AG04450 (cell line): Measurements from ENCODE around the gene RAB3IL1. TPM values are rescaled to one million over a fixed set of nuclear protein-coding genes. Genes with fewer than 3 reads are reported as not detected.

Experiments
- CTCF ChIA-PET: fragments of 300-600, 350-600 bp; formaldehyde crosslinking; extraction: SDS; loops from one replicate; lab custom pipeline; 2022; ENCODE audit warnings: antibody characterized with exemption, inconsistent platforms; lab: Charles Lee
- POLR2A ChIA-PET: fragments of 350-600 bp; formaldehyde crosslinking; extraction: SDS; loops from one replicate; lab custom pipeline; 2021; ENCODE audit warnings: antibody characterized with exemption, inconsistent platforms; lab: Yijun Ruan, JAX
- DNase-seq: peaks from one replicate; pipeline ENCODE4 v3.0.0-alpha.2; 2011; ENCODE audit warnings: low read depth, low spot score
- H3K27ac ChIP-seq: one replicate; pipeline ENCODE4 v1.5.1; 2012; ENCODE audit warnings: low read depth, low read length, control low read depth
- H3K27me3 ChIP-seq: one replicate; pipeline ENCODE4 v1.6.0; 2012; ENCODE audit warnings: low read length; ENCODE audit not compliant: control insufficient read depth, insufficient read depth
- H3K4me3 ChIP-seq: 2 replicates; pipeline ENCODE4 v1.5.1; 2011; ENCODE audit warnings: mild to moderate bottlenecking, low read depth, low read length, control low read depth
- H3K9me3 ChIP-seq: 2 replicates; pipeline ENCODE4 v1.5.1; 2012; ENCODE audit warnings: low read length; ENCODE audit not compliant: control insufficient read depth, insufficient read depth
- polyA plus RNA-seq: library from polyadenylated mRNA; depleted of rRNA; stranded (reverse); fragments of >200 nt; gene quantifications from 2 replicates; pipeline ENCODE4 v1.2.3, GENCODE V29; 2011
- TF ChIP-seq, protein P1 (sequence below): IDR thresholded peaks from 2 replicates; pipeline ENCODE4 v1.5.1; 2011; ENCODE audit warnings: low read depth, low read length, control low read depth, inconsistent platforms

RAB3IL1 gene
- polyA plus RNA-seq, 1 experiment, result 2.7 TPM

DNA sequence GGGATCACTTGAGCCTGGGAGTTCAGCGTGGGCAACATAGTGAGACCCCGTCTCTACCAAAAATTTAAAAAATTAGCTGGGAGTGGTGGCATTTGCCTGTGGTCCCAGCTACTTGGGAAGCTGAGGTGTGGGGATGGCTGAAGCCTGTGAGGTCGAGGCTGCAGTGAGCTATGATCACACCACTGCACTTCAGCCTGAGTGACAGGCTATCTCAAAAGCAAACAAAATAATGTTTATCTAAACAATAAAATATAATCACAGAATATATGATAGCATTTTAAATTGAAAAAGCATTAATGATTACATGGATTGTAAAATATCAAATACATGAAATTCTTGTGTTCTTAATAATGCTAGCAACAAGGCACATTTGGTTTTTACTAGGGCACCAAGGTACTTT lies 35.5 kb upstream of the RAB3IL1 start:
- Histone ChIP-seq H3K4me3 (no peak overlapping the region), H3K9me3 (peaks cover 4% of the 10 kb centered on the region; the same call in 1 of the 2 replicates), H3K27me3 (no peaks in the 10 kb centered on the region), H3K27ac (no peak overlapping the region)
- CTCF ChIA-PET, result interaction anchor here (1.0 to 1.8 kb wide), 5 partner anchors 54 to 155 kb away, joined by 3 to 10 read pairs (median 4); no protein-coding TSS in a partner anchor
- POLR2A ChIA-PET, result interaction anchor here (2.0 kb wide), 1 partner anchor 15 kb away, joined by 6 read pairs; the partner anchor contains the start of gene FTH1
- TF ChIP-seq, protein P1, sequence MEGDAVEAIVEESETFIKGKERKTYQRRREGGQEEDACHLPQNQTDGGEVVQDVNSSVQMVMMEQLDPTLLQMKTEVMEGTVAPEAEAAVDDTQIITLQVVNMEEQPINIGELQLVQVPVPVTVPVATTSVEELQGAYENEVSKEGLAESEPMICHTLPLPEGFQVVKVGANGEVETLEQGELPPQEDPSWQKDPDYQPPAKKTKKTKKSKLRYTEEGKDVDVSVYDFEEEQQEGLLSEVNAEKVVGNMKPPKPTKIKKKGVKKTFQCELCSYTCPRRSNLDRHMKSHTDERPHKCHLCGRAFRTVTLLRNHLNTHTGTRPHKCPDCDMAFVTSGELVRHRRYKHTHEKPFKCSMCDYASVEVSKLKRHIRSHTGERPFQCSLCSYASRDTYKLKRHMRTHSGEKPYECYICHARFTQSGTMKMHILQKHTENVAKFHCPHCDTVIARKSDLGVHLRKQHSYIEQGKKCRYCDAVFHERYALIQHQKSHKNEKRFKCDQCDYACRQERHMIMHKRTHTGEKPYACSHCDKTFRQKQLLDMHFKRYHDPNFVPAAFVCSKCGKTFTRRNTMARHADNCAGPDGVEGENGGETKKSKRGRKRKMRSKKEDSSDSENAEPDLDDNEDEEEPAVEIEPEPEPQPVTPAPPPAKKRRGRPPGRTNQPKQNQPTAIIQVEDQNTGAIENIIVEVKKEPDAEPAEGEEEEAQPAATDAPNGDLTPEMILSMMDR, result no peak
- no peak for DNase-seq

DNA sequence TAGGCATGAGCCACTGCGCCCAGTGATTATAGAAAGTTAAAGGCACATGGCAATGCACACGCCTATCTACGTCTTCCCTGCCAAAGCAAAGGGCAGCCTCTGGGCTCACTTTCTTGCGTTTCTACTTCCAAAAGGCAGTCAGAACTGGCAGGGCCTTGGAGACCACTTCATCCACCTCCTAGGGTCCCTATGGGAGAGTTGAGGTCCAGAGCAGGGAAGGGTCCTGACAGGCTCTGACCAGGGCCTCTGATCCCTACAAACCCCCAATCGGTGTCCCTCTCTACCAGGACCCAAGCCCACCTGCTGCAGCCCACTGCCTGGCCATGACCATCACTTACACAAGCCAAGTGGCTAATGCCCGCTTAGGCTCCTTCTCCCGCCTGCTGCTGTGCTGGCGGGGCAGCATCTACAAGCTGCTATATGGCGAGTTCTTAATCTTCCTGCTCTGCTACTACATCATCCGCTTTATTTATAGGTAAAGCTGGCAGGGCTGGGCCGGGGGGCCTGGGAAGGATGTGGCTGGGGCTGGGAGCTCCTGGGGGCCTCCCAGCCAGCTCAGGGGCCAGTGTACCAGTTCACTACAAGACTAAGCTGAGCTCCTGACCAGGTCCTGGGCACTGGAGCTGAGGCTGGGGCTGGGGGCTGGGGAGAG lies 34.2 kb upstream of the RAB3IL1 start:
- Histone ChIP-seq H3K9me3 (peaks cover 4% of the 10 kb centered on the region; the same call in 1 of the 2 replicates), H3K27me3 (no peaks in the 10 kb centered on the region), H3K4me3 (no peak overlapping the region), H3K27ac (no peak overlapping the region)
- CTCF ChIA-PET, result interaction anchor here (1.0 to 8.6 kb wide), 7 partner anchors 15 to 156 kb away, joined by 3 to 345 read pairs (median 10); no protein-coding TSS in a partner anchor
- TF ChIP-seq, protein P1, result no peak
- no peak for DNase-seq
- POLR2A ChIA-PET, result interaction anchor here (1.1 to 2.0 kb wide), 3 partner anchors 16 to 59 kb away, joined by 3 to 6 read pairs (median 4); partner anchors contain the start of gene FTH1

DNA sequence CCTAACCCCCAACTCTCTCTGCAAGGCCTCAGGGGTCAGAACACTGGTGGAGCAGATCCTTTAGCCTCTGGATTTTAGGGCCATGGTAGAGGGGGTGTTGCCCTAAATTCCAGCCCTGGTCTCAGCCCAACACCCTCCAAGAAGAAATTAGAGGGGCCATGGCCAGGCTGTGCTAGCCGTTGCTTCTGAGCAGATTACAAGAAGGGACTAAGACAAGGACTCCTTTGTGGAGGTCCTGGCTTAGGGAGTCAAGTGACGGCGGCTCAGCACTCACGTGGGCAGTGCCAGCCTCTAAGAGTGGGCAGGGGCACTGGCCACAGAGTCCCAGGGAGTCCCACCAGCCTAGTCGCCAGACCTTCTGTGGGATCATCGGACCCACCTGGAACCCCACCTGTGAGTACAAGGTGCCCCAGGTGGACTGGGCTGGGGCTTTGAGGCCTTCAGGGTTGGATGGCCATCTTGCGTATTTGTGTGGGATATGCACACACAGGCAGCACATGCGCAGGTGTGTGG lies 32.7 kb upstream of the RAB3IL1 start, which contains the start of gene BEST1:
Gene BEST1, plus strand, starts transcription at position 317 of the 513 bp plus-strand sequence. CDS start 1,456 bp downstream, outside the sequence.
- no peaks in the 10 kb centered on the region; the same call in 1 of the 2 replicates for H3K9me3 ChIP-seq
- peak within 1 kb of the TSS; percentile 94 for H3K27ac ChIP-seq
- ChIA-PET POLR2A (interaction anchor here (0.7 to 2.3 kb wide), 9 partner anchors 11 to 196 kb away, joined by 3 to 32 read pairs (median 7); partner anchors contain the start of gene FTH1), CTCF (interaction anchor here (0.6 to 8.6 kb wide), 11 partner anchors 11 to 162 kb away, joined by 3 to 345 read pairs (median 4); no protein-coding TSS in a partner anchor)
- no peak within 1 kb of the TSS; the same call in 1 of the 2 replicates for H3K4me3 ChIP-seq
- peaks cover 3% of the 10 kb centered on the region for H3K27me3 ChIP-seq
- DNase-seq, result no peak
- TF ChIP-seq, protein P1, result no peak

DNA sequence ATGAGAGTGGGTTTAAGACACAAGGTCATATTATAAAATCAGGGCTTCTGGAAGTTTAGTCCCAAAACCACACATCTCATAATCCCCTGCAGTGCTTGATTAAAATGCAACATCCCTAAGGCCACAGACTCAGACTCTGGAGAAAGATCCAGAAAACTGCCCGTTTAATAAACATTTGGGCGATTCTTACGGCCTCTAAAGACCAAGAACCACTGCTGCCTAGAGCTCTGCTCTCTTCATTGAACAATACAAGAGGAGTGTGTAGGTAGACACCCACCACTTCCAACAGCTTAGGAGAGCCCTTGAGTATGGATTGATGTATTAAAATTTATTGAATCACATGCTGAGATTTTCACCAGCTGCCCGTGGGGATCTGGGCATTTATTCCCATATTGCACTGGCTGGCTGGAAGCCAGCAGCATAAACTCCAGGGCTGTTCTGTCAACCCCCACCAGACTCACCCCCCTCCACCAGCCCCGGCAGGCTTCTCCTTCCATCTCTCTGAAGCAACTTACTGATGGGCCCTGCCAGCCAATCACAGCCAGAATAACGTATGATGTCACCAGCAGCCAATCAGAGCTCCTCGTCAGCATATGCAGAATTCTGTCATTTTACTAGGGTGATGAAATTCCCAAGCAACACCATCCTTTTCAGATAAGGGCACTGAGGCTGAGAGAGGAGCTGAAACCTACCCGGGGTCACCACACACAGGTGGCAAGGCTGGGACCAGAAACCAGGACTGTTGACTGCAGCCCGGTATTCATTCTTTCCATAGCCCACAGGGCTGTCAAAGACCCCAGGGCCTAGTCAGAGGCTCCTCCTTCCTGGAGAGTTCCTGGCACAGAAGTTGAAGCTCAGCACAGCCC lies 32.0 kb upstream of the RAB3IL1 start:
- H3K27ac ChIP-seq, result peak overlapping the region; percentile 94
- POLR2A ChIA-PET, result interaction anchor here (0.7 to 2.3 kb wide), 10 partner anchors 12 to 196 kb away, joined by 3 to 32 read pairs (median 6); partner anchors contain the start of gene FTH1
- no peaks in the 10 kb centered on the region; the same call in 1 of the 2 replicates for H3K9me3 ChIP-seq
- H3K4me3 ChIP-seq, result no peak overlapping the region; the same call in 1 of the 2 replicates
- peaks cover 9% of the 10 kb centered on the region for H3K27me3 ChIP-seq
- TF ChIP-seq, protein P1, result no peak
- CTCF ChIA-PET, result interaction anchor here (0.6 to 8.6 kb wide), 14 partner anchors 12 to 679 kb away, joined by 3 to 345 read pairs (median 4); partner anchors contain the start of gene INCENP
- peak; percentile 95 for DNase-seq
